ENCODE results near the gene RASGRP1.

GRCh38 chr15:38490242-38490922 is 74.2 kb downstream of the RASGRP1 start:
- TF ChIP-seq CTCF (IDR thresholded peaks at IDR 0.05) (no peak), EZH2 (IDR thresholded peaks at IDR 0.05; ENCODE audit: borderline replicate concordance, insufficient read depth, low read depth, low read length, poor library complexity, severe bottlenecking) (no peak)

All from B cell (primary cell).